GM23338 (cell line): ENCODE data around the gene TEN1. TPM values are rescaled to one million over a fixed set of nuclear protein-coding genes. Genes with fewer than 3 reads are reported as not detected.

Experiments used
- ATAC-seq: fragments of 200-7000 bp; cut with Tn5 transposase; 3 replicates; pipeline ENCODE4 v1.9.1; 2020
- DNase-seq: peaks from one replicate; pipeline ENCODE4 v3.0.0-alpha.2; 2015; ENCODE audit warnings: low spot score
- H2AFZ ChIP-seq: fragments of 200-600 bp; sonication (generic); 2 replicates; pipeline ENCODE4 v1.8.0; 2016; ENCODE audit warnings: antibody characterized with exemption, mild to moderate bottlenecking, moderate library complexity
- H3F3A ChIP-seq: fragments of 200-600 bp; sonication (generic); replicated peaks from 2 replicates; pipeline ENCODE4 v1.8.0; 2017; ENCODE audit warnings: antibody characterized with exemption, mixed run types, low read depth
- H3K27ac ChIP-seq: fragments of 200-600 bp; sonication (generic); 2 replicates; pipeline ENCODE4 v1.6.1; 2016; ENCODE audit warnings: low read depth
- H3K27me3 ChIP-seq: fragments of 200-600 bp; sonication (generic); 2 replicates; pipeline ENCODE4 v1.8.0; 2016; ENCODE audit warnings: mild to moderate bottlenecking, mixed run types, moderate library complexity; ENCODE audit not compliant: insufficient read depth
- H3K36me3 ChIP-seq: fragments of 200-600 bp; sonication (generic); 2 replicates; pipeline ENCODE4 v1.8.0; 2016; ENCODE audit warnings: mild to moderate bottlenecking; ENCODE audit not compliant: insufficient read depth
- H3K4me1 ChIP-seq: fragments of 200-600 bp; sonication (generic); 2 replicates; pipeline ENCODE4 v1.8.0; 2016; ENCODE audit warnings: mild to moderate bottlenecking, moderate library complexity; ENCODE audit not compliant: insufficient read depth
- H3K4me2 ChIP-seq: fragments of 200-600 bp; sonication (generic); 2 replicates; pipeline ENCODE4 v1.7.1; 2017; ENCODE audit warnings: mixed run types
- H3K4me3 ChIP-seq: fragments of 200-600 bp; sonication (generic); 2 replicates; pipeline ENCODE4 v1.6.1; 2016; ENCODE audit warnings: mixed run types
- H3K79me2 ChIP-seq: fragments of 200-600 bp; sonication (generic); replicated peaks from 2 replicates; pipeline ENCODE4 v1.8.0; 2017; ENCODE audit warnings: mild to moderate bottlenecking; ENCODE audit not compliant: insufficient read depth
- H3K9me2 ChIP-seq: fragments of 200-600 bp; sonication (generic); 2 replicates; pipeline ENCODE4 v1.8.0; 2017; ENCODE audit not compliant: insufficient read depth
- H4K20me1 ChIP-seq: fragments of 200-600 bp; sonication (generic); replicated peaks from 2 replicates; pipeline ENCODE4 v1.8.0; 2017; ENCODE audit warnings: mild to moderate bottlenecking; ENCODE audit not compliant: insufficient read depth
- H3K27ac Mint-ChIP-seq: 2 replicates; pipeline ENCODE4 v1.8.0; 2020; ENCODE audit warnings: inconsistent platforms, mild to moderate bottlenecking, moderate library complexity, mixed read lengths
- H3K27me3 Mint-ChIP-seq: 3 replicates; pipeline ENCODE4 v1.8.0; 2022; ENCODE audit warnings: low read depth, mild to moderate bottlenecking, moderate library complexity, mixed read lengths, inconsistent platforms; ENCODE audit not compliant: insufficient read depth, poor library complexity
- H3K36me3 Mint-ChIP-seq: 3 replicates; pipeline ENCODE4 v1.8.0; 2021; ENCODE audit warnings: low read depth, mild to moderate bottlenecking, inconsistent platforms, moderate library complexity, mixed read lengths
- H3K4me1 Mint-ChIP-seq: 3 replicates; pipeline ENCODE4 v1.8.0; 2020; ENCODE audit warnings: mild to moderate bottlenecking, inconsistent platforms, mixed read lengths
- H3K4me3 Mint-ChIP-seq: 3 replicates; pipeline ENCODE4 v1.8.0; 2021; ENCODE audit warnings: moderate library complexity, mild to moderate bottlenecking, inconsistent platforms, mixed read lengths
- H3K9me3 Mint-ChIP-seq: 3 replicates; pipeline ENCODE4 v1.8.0; 2020; ENCODE audit warnings: moderate library complexity, mild to moderate bottlenecking, inconsistent platforms, mixed read lengths
- CREB1 ChIP-seq: fragments of 250-450 bp; sonication (Bioruptor Pico); IDR thresholded peaks from 2 replicates; pipeline ENCODE4 v1.5.0; 2020; ENCODE audit warnings: low read depth, mild to moderate bottlenecking, moderate library complexity
- CTCF ChIP-seq, 2 experiments: fragments of 200-600 bp in 1 of 2; sonication (generic) in 1 of 2; conservative IDR thresholded peaks; 2 replicates each; pipeline versions ENCODE4 v1.5.1 to v1.6.1; 2016 to 2017; ENCODE audit warnings: antibody characterized with exemption in 2 of 2, low read depth in 2 of 2, mild to moderate bottlenecking in 2 of 2, moderate library complexity in 1 of 2
- NANOG ChIP-seq: IDR thresholded peaks from 2 replicates; pipeline ENCODE4 v1.6.1; 2016; ENCODE audit warnings: antibody characterized with exemption, borderline replicate concordance
- POLR2AphosphoS5 ChIP-seq: IDR thresholded peaks from 2 replicates; pipeline ENCODE4 v1.6.1; 2016; ENCODE audit warnings: antibody characterized with exemption, low read depth
- STAT1 ChIP-seq: IDR thresholded peaks from one replicate; pipeline ENCODE4 v1.6.1; 2016; ENCODE audit warnings: antibody characterized with exemption; ENCODE audit not compliant: unreplicated experiment
- ZNF331 ChIP-seq: fragments of 250-450 bp; sonication (Bioruptor Pico); IDR thresholded peaks from 2 replicates; pipeline ENCODE4 v1.5.0; 2020; ENCODE audit warnings: low read depth, mild to moderate bottlenecking, moderate library complexity
- ZNF462 ChIP-seq: fragments of 250-450 bp; sonication (Bioruptor Pico); IDR thresholded peaks from 2 replicates; pipeline ENCODE4 v1.5.0; 2020; ENCODE audit warnings: mild to moderate bottlenecking, moderate library complexity
- polyA plus RNA-seq: library from polyadenylated mRNA; unstranded; fragments of >200 nt; fragmentation: Nextera tagmentation; extraction: Ambion mirVana; gene quantifications from 2 replicates; pipeline ENCODE4 v1.2.1, GENCODE V29; 2016
- total RNA-seq: library from RNA; depleted of rRNA; stranded (reverse); fragments of >200 nt; shearing (Covaris generic); gene quantifications from 2 replicates; pipeline ENCODE4 v1.2.3, GENCODE V29; 2014
- TF ChIP-seq, protein P1 (sequence below): IDR thresholded peaks from one replicate; pipeline ENCODE4 v1.6.1; 2018; ENCODE audit warnings: antibody characterized with exemption; ENCODE audit not compliant: unreplicated experiment

TEN1 gene
- total and polyA plus RNA-seq, 2 experiments from 2014 or later: 11.3 to 14.1 TPM

DNA sequence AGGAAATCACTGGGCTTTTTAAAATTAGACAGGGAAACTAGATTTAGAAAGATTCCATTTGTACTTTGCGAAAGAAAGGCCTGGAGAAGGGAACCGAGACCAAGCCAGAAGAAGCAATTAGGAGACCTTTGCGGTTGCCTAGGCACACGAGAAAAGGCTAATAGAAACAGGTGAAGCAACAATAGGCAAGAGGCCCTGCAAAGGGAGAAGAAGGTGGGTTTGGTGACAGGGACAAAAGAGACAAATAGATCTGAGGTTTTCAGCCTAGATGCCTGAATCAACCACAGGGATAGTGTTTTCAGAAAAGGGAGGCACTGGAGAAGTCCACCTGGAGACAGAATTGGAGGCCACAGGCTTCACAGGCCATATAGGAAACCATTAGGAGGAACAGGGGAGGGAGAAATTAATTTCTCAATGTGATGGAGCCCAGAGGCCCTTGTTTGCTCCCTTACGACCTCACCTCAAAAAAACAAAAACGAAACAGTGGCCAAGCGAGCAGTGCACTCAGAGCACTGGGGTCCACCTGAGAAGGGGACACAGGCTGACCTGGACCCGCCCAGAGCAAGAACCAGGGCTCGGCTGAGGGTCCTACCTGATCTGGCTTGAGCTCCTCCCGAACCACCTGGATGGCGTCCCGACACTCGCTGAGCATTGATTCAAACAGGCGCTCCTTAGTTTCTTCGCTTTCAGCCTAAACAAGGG, 70.9 kb downstream of the TEN1 start:
- peaks cover 66% of the 10 kb centered on the region for H3K36me3 Mint-ChIP-seq
- no peaks in the 10 kb centered on the region for H3K9me3 Mint-ChIP-seq
- Histone ChIP-seq H3F3A (peaks cover 12% of the 10 kb centered on the region; the same call in 1 of the 2 replicates), H3K9me2 (no peaks in the 10 kb centered on the region), H3K36me3 (peaks cover 35% of the 10 kb centered on the region), H3K4me3 (no peak overlapping the region), H3K4me1 (peaks cover 9% of the 10 kb centered on the region; the same call in 1 of the 2 replicates), H3K4me2 (no peak overlapping the region), H4K20me1 (peaks cover 15% of the 10 kb centered on the region), H3K79me2 (peaks cover 14% of the 10 kb centered on the region; the same call in 1 of the 2 replicates), H2AFZ (no peak overlapping the region), H3K27ac (peak overlapping the region; percentile 74), H3K27me3 (no peaks in the 10 kb centered on the region)
- no peak for DNase-seq
- TF ChIP-seq CTCF (conservative IDR thresholded peaks at IDR 0.05; ENCODE audit: low read depth in 2 of 2) (no peak), CREB1 (no peak), ZNF462 (CRISPR knock-in tag) (no peak), NANOG (no peak), ZNF331 (CRISPR knock-in tag) (no peak), POLR2AphosphoS5 (no peak), STAT1 (no peak)
- TF ChIP-seq, protein P1, sequence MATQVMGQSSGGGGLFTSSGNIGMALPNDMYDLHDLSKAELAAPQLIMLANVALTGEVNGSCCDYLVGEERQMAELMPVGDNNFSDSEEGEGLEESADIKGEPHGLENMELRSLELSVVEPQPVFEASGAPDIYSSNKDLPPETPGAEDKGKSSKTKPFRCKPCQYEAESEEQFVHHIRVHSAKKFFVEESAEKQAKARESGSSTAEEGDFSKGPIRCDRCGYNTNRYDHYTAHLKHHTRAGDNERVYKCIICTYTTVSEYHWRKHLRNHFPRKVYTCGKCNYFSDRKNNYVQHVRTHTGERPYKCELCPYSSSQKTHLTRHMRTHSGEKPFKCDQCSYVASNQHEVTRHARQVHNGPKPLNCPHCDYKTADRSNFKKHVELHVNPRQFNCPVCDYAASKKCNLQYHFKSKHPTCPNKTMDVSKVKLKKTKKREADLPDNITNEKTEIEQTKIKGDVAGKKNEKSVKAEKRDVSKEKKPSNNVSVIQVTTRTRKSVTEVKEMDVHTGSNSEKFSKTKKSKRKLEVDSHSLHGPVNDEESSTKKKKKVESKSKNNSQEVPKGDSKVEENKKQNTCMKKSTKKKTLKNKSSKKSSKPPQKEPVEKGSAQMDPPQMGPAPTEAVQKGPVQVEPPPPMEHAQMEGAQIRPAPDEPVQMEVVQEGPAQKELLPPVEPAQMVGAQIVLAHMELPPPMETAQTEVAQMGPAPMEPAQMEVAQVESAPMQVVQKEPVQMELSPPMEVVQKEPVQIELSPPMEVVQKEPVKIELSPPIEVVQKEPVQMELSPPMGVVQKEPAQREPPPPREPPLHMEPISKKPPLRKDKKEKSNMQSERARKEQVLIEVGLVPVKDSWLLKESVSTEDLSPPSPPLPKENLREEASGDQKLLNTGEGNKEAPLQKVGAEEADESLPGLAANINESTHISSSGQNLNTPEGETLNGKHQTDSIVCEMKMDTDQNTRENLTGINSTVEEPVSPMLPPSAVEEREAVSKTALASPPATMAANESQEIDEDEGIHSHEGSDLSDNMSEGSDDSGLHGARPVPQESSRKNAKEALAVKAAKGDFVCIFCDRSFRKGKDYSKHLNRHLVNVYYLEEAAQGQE: no peak
- no peak for ATAC-seq
- H3K4me1 Mint-ChIP-seq: peaks cover 5% of the 10 kb centered on the region; the same call in 2 of the 3 replicates
- H3K27me3 Mint-ChIP-seq: peaks cover 1% of the 10 kb centered on the region
- H3K27ac Mint-ChIP-seq: no peak overlapping the region; the same call in 1 of the 2 replicates
- H3K4me3 Mint-ChIP-seq: no peak overlapping the region
